GM11168 (cell line): Measurements from ENCODE around the gene STYXL2.

Source experiments
- in situ Hi-C: fragments of 300-500 bp; cut with MboI; formaldehyde crosslinking; loops from one replicate; pipeline ENCODE4 v1.12.0; 2022; ENCODE audit warnings: low sequenced_read_pairs; ENCODE audit not compliant: unreplicated experiment

STYXL2 gene

GRCh38 chr1:167077128-167077867, 16.6 kb upstream of the STYXL2 start:
- in situ Hi-C loops = no loop called here

- in situ Hi-C loops = no loop called here
These were observed 16.0 kb upstream of the STYXL2 start for GRCh38 chr1:167077868-167078210.

DNA sequence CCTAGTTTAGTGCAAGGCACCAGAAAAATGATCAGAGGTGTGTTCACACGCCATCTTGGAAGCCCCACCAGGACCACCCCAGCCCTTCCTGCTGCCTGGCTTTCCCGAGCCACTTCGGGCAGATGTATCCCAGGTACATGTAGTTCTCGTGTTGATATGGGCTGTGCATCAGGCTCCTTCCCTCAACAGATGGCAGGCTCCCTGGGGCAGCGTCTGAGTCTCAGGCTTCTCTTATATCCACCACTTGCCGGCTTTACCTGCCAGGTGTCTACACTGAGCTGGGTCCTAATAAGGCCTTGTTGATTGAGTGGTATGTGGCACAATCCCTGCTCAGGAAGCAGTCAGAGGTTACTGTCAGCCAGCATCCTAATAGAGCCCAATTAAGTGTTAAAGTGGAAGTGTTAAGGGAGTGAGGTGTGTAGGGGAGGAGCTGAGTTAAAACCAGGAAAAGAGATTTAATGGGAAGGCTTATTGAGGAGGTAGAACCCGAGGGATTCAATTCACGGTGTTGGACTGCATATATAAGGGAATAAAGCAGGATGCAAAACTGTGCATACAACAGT, 12.2 kb upstream of the STYXL2 start:
- in situ Hi-C loops = no loop called here

DNA sequence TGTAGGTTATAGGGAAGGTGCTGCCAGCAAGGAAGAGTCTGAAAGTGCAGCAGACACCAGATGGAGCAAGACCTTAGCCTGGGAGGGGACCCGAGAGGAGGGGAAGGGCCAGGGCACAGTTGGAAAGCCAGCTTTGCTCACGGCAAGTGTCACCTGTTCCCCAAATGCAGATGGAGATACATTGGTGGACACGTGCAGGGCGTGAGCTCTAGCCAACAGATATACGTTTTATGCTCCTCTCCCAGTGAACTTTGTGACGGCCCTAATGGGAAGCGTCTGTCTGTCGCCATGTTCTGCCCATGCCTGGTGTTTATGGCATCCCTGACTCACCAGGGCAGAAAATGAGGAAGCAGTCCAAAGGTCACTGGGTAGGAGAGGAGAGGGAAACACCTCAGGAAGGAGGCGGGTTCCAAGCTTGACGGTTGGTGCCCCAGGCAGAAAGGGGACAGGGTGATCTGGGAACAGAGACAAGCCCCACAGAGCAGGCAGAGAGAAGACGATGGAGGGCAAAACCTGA, 11.3 kb upstream of the STYXL2 start:
- in situ Hi-C loops = no loop called here

DNA sequence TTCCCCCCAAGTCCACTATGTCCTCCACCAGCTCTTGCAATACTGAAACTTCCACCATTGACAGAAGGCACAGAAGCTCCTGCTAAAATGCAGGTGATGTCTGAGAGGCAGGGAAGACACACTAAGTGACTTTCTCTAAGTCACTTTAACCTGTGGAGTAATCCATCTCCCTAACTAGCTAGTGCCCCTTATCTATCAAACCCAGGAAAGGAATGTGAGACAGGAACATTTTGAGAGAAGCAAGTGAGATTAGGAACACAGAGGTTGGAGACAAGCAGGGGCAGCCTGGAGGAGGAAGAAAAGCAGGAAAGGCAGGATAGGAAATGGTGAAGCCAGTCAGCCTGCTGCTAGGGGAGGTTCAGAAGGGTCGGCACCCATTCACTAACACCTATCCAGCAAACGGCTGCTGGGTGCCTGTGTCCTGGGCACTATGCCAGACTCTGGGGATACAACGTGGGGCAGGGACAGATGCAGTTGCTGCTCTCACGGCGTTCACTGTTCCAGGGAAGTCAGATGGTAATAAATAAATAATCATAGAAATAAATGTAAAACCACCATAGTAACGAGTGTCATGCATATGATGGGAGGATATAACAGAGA, 10.7 kb upstream of the STYXL2 start:
- in situ Hi-C loops = no loop called here

GRCh38 chr1:167083871-167084270, 10.0 kb upstream of the STYXL2 start:
- in situ Hi-C loops = no loop called here

GRCh38 chr1:167084757-167085156, 9.1 kb upstream of the STYXL2 start:
- in situ Hi-C loops = no loop called here

DNA sequence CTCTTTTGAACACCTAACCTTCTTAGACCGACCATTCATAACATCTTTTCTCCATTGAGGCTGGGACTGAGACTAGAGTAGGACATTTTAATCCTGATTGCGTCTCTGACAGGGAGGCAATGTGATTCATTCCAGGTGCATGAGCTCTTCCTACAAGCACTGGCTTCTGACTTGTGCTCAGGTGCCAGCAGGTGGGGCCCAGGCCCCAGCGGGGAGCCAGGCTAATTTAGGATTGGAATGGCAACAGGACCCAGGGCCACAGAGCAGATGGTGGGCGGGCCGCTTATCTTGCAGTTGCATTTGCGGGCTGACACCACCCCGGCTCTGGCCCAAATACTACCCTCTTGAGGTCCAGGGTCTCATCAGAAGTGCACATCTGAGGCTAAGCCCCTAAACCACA, 7.8 kb upstream of the STYXL2 start:
- in situ Hi-C loops = no loop called here

GRCh38 chr1:167086768-167087167, 7.1 kb upstream of the STYXL2 start:
- in situ Hi-C loops = no loop called here

GRCh38 chr1:167088746-167089417, 5.0 kb upstream of the STYXL2 start:
- in situ Hi-C loops = no loop called here

DNA sequence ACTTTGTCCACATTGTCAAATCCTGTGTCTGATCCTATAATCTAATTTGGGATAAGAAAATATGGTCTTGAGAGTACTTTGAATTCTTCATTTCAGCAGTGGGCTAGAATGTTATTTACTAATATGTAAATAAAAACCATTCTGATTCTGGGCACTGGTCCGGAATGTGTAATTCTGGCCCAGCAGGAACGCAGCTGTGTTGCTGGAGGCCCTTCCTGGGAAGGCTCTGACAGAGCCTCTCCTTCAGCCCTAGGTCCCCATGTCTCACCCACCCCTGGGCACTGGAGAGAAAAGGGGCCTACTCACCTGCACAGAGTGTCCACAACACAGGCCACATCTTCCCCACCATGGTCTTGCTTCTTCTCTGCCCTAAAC, 3.9 kb upstream of the STYXL2 start:
- in situ Hi-C loops = no loop called here

- in situ Hi-C loops = no loop called here
These were observed 3.4 kb upstream of the STYXL2 start, which contains the start of gene GPA33 for GRCh38 chr1:167090314-167090942. TSS of gene GPA33 (minus strand) at chr1:167090377. CDS start at chr1:167090287, 90 bp downstream.

DNA sequence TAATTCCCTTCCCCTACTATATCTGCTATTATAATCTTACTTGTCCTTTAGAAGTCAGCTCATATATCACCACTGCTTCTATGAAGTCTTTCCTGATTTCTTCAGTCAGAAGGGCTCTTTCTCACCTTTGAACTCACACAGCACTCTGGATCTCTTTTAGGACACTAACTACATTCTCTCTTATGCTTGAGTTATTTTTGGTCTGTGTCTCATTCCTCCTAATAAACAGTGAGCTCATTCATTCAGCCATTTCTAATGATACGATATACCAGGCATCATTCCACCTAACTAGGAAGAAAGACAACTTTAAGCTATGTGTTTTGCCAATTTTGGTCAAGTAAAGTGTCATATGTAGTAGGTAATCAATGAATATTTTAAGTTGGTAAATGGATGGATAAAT, 1.2 kb upstream of the STYXL2 start:
- in situ Hi-C loops = no loop called here

- in situ Hi-C loops = no loop called here
These were observed 815 bp downstream of the STYXL2 start for GRCh38 chr1:167094690-167095089.

DNA sequence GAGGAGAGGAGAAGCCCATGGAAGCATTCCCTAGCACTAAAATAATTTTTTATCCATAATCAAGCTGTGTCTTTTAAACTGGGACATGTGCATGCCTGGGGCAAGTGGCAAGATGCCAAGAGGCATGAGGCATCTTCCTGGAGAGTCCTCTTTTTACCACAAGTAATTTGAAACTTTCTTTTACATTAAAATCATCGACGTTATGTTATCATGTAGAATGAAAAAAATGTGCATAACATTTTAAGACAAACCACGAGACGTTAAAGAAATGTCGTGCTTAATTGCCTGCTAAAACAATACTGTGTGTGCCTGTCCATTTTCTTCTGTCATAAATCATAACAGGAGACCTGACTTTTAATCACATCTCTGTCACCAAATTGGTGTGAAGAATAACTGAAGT, 1.5 kb downstream of the STYXL2 start:
- in situ Hi-C loops = no loop called here

- in situ Hi-C loops = no loop called here
These were observed 6.0 kb downstream of the STYXL2 start for GRCh38 chr1:167099851-167100250.

DNA sequence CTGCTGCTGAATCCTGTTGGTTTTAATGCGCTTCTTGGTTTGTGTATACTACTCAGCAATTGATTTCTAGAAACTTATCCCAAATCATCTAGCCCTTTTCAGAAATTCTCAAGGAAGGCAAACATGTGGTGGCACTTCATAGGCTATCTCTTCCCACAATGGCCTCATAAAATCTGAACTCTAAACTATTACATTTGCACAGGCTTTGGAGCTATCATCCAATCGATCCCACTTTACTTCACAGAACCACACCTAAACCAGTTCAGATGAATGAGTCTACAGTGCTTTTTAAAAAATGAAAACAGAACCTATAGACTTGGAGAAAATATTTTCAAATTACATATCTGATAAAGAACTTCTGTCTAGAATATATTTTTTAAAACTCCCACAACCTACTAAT, 6.9 kb downstream of the STYXL2 start:
- in situ Hi-C loops = no loop called here

DNA sequence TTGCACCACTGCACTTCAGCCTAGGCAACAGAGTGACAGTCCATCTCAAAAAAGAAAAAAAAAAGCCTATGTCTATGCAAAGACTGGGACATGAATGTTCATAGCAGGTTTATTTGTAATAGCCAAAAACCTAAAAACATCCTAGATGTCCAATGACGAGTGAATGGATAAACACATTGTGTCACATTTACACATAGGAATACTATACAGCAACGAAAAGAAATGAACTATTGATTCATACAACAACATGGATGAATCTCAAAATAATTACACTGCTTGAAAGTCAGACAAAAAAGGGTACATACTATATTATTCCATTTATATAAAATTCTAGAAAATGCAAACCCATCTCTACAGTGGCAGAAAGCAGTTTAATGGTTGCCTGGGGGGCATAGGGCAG, 7.9 kb downstream of the STYXL2 start:
- in situ Hi-C loops = no loop called here

DNA sequence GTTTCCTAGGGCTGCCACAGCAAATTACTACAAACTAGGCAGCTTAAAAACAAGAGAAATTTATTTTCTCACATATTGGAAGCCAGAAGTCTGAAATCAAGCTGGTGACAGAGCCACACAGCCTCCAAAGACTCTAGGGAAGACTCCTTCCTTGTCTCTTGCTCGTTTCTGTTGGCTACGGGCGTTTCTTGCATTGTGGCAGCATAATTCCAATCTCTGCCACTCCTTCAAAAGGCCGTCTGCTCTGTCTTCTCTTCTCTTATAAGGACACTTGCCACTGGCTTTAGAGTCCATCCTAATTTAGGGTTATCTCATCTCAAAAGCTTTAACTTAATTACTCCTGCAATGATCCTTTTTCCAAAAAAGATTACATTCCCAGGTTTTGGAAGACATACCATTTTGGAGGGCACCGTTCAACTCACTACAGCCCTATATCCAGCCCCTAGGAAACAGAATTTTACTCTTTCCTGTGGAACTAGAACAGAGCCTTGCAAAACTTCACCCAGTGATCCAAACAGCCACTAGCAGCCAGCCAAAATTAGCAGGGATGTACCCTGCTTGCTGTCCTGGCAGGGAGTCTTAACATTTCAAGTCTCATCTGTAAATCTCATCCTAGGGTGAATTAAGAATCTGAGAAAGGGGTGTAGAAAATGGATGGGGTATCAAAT, 9.2 kb downstream of the STYXL2 start:
- in situ Hi-C loops = no loop called here

- in situ Hi-C loops = no loop called here
These were observed 10.4 kb downstream of the STYXL2 start for GRCh38 chr1:167104256-167104633.
